ENCODE data around the gene SLC12A6. TPM values are rescaled to one million over a fixed set of nuclear protein-coding genes. Genes with fewer than 3 reads are reported as not detected.

SLC12A6 gene
- total RNA-seq, 1 donor from 2014 or later: 20.4 TPM

- Histone ChIP-seq H3K9ac (ENCODE audit: low read depth in 1 of 3, low read length in 3 of 3) (no peak overlapping the region), H3K27me3 (ENCODE audit: control insufficient read depth in 3 of 3, insufficient read depth in 3 of 3, low read length in 3 of 3) (no peaks in the 10 kb centered on the region), H3K9me3 (ENCODE audit: control insufficient read depth in 3 of 3, low read length in 3 of 3) (no peaks in the 10 kb centered on the region), H3K4me3 (ENCODE audit: low read length in 3 of 3) (no peak overlapping the region), H3K36me3 (ENCODE audit: control insufficient read depth in 3 of 3, insufficient read depth in 3 of 3, low read length in 3 of 3) (no peaks in the 10 kb centered on the region), H3K27ac (ENCODE audit: low read depth, low read length) (no peak overlapping the region), H3K4me1 (ENCODE audit: control insufficient read depth in 3 of 3, insufficient read depth in 3 of 3, low read length in 3 of 3) (no peaks in the 10 kb centered on the region)
Observed at GRCh38 chr15:34280193-34280592, 57.4 kb downstream of the SLC12A6 start.

GRCh38 chr15:34279368-34279767 is 58.2 kb downstream of the SLC12A6 start:
- Histone ChIP-seq H3K9ac (ENCODE audit: low read depth in 1 of 3, low read length in 3 of 3) (no peak overlapping the region), H3K9me3 (ENCODE audit: control insufficient read depth in 3 of 3, low read length in 3 of 3) (no peaks in the 10 kb centered on the region), H3K36me3 (ENCODE audit: control insufficient read depth in 3 of 3, insufficient read depth in 3 of 3, low read length in 3 of 3) (no peaks in the 10 kb centered on the region), H3K27me3 (ENCODE audit: control insufficient read depth in 3 of 3, insufficient read depth in 3 of 3, low read length in 3 of 3) (no peaks in the 10 kb centered on the region), H3K4me3 (ENCODE audit: low read length in 3 of 3) (no peak overlapping the region), H3K27ac (ENCODE audit: low read depth, low read length) (no peak overlapping the region), H3K4me1 (ENCODE audit: control insufficient read depth in 3 of 3, insufficient read depth in 3 of 3, low read length in 3 of 3) (no peaks in the 10 kb centered on the region)

GRCh38 chr15:34275721-34276120 is 61.9 kb downstream of the SLC12A6 start:
- Histone ChIP-seq H3K9me3 (ENCODE audit: control insufficient read depth in 3 of 3, low read length in 3 of 3) (no peaks in the 10 kb centered on the region), H3K9ac (ENCODE audit: low read depth in 1 of 3, low read length in 3 of 3) (no peak overlapping the region), H3K27ac (ENCODE audit: low read depth, low read length) (no peak overlapping the region), H3K27me3 (ENCODE audit: control insufficient read depth in 3 of 3, insufficient read depth in 3 of 3, low read length in 3 of 3) (no peaks in the 10 kb centered on the region), H3K4me1 (ENCODE audit: control insufficient read depth in 3 of 3, insufficient read depth in 3 of 3, low read length in 3 of 3) (no peaks in the 10 kb centered on the region), H3K4me3 (ENCODE audit: low read length in 3 of 3) (no peak overlapping the region), H3K36me3 (ENCODE audit: control insufficient read depth in 3 of 3, insufficient read depth in 3 of 3, low read length in 3 of 3) (no peaks in the 10 kb centered on the region)

GRCh38 chr15:34275154-34275553 is 62.4 kb downstream of the SLC12A6 start:
- Histone ChIP-seq H3K27ac (ENCODE audit: low read depth, low read length) (no peak overlapping the region), H3K4me1 (ENCODE audit: control insufficient read depth in 3 of 3, insufficient read depth in 3 of 3, low read length in 3 of 3) (no peaks in the 10 kb centered on the region), H3K9me3 (ENCODE audit: control insufficient read depth in 3 of 3, low read length in 3 of 3) (no peaks in the 10 kb centered on the region), H3K9ac (ENCODE audit: low read depth in 1 of 3, low read length in 3 of 3) (no peak overlapping the region), H3K27me3 (ENCODE audit: control insufficient read depth in 3 of 3, insufficient read depth in 3 of 3, low read length in 3 of 3) (no peaks in the 10 kb centered on the region), H3K4me3 (ENCODE audit: low read length in 3 of 3) (no peak overlapping the region), H3K36me3 (ENCODE audit: control insufficient read depth in 3 of 3, insufficient read depth in 3 of 3, low read length in 3 of 3) (no peaks in the 10 kb centered on the region)

GRCh38 chr15:34271493-34271892 is 66.1 kb downstream of the SLC12A6 start:
- H3K9me3 ChIP-seq (ENCODE audit: control insufficient read depth in 3 of 3, low read length in 3 of 3): no peaks in the 10 kb centered on the region
- H3K4me1 ChIP-seq (ENCODE audit: control insufficient read depth in 3 of 3, insufficient read depth in 3 of 3, low read length in 3 of 3): no peaks in the 10 kb centered on the region
- no peak overlapping the region for H3K9ac ChIP-seq (ENCODE audit: low read depth in 1 of 3, low read length in 3 of 3)
- H3K27ac ChIP-seq (ENCODE audit: low read depth, low read length): no peak overlapping the region
- H3K36me3 ChIP-seq (ENCODE audit: control insufficient read depth in 3 of 3, insufficient read depth in 3 of 3, low read length in 3 of 3): no peaks in the 10 kb centered on the region
- no peak overlapping the region for H3K4me3 ChIP-seq (ENCODE audit: low read length in 3 of 3)
- H3K27me3 ChIP-seq (ENCODE audit: control insufficient read depth in 3 of 3, insufficient read depth in 3 of 3, low read length in 3 of 3): no peaks in the 10 kb centered on the region

GRCh38 chr15:34266751-34267150 is 70.8 kb downstream of the SLC12A6 start:
- peaks cover 0 to 4% (median 0%) of the 10 kb centered on the region in 3 donors for H3K36me3 ChIP-seq (ENCODE audit: control insufficient read depth in 3 of 3, insufficient read depth in 3 of 3, low read length in 3 of 3)
- H3K27me3 ChIP-seq (ENCODE audit: control insufficient read depth in 3 of 3, insufficient read depth in 3 of 3, low read length in 3 of 3): no peaks in the 10 kb centered on the region
- H3K9ac ChIP-seq (ENCODE audit: low read depth in 1 of 3, low read length in 3 of 3): no peak overlapping the region
- H3K4me3 ChIP-seq (ENCODE audit: low read length in 3 of 3): no peak overlapping the region
- H3K9me3 ChIP-seq (ENCODE audit: control insufficient read depth in 3 of 3, low read length in 3 of 3): no peaks in the 10 kb centered on the region
- H3K27ac ChIP-seq (ENCODE audit: low read depth, low read length): no peak overlapping the region
- no peaks in the 10 kb centered on the region for H3K4me1 ChIP-seq (ENCODE audit: control insufficient read depth in 3 of 3, insufficient read depth in 3 of 3, low read length in 3 of 3)

GRCh38 chr15:34264076-34264475 is 73.5 kb downstream of the SLC12A6 start:
- H3K4me3 ChIP-seq (ENCODE audit: low read length in 3 of 3): no peak overlapping the region
- no peak overlapping the region for H3K27ac ChIP-seq (ENCODE audit: low read depth, low read length)
- H3K4me1 ChIP-seq (ENCODE audit: control insufficient read depth in 3 of 3, insufficient read depth in 3 of 3, low read length in 3 of 3): no peaks in the 10 kb centered on the region
- peaks cover 0 to 4% (median 0%) of the 10 kb centered on the region in 3 donors for H3K36me3 ChIP-seq (ENCODE audit: control insufficient read depth in 3 of 3, insufficient read depth in 3 of 3, low read length in 3 of 3)
- no peak overlapping the region for H3K9ac ChIP-seq (ENCODE audit: low read depth in 1 of 3, low read length in 3 of 3)
- no peaks in the 10 kb centered on the region for H3K9me3 ChIP-seq (ENCODE audit: control insufficient read depth in 3 of 3, low read length in 3 of 3)
- H3K27me3 ChIP-seq (ENCODE audit: control insufficient read depth in 3 of 3, insufficient read depth in 3 of 3, low read length in 3 of 3): no peaks in the 10 kb centered on the region

GRCh38 chr15:34262362-34262761 is 75.2 kb downstream of the SLC12A6 start:
- Histone ChIP-seq H3K36me3 (ENCODE audit: control insufficient read depth in 3 of 3, insufficient read depth in 3 of 3, low read length in 3 of 3) (peaks cover 6 to 9% (median 7%) of the 10 kb centered on the region in 3 donors), H3K27me3 (ENCODE audit: control insufficient read depth in 3 of 3, insufficient read depth in 3 of 3, low read length in 3 of 3) (no peaks in the 10 kb centered on the region), H3K4me1 (ENCODE audit: control insufficient read depth in 3 of 3, insufficient read depth in 3 of 3, low read length in 3 of 3) (no peaks in the 10 kb centered on the region), H3K27ac (ENCODE audit: low read depth, low read length) (no peak overlapping the region), H3K4me3 (ENCODE audit: low read length in 3 of 3) (no peak overlapping the region), H3K9ac (ENCODE audit: low read depth in 1 of 3, low read length in 3 of 3) (no peak overlapping the region), H3K9me3 (ENCODE audit: control insufficient read depth in 3 of 3, low read length in 3 of 3) (no peaks in the 10 kb centered on the region)

- Histone ChIP-seq H3K27me3 (ENCODE audit: control insufficient read depth in 3 of 3, insufficient read depth in 3 of 3, low read length in 3 of 3) (no peaks in the 10 kb centered on the region), H3K36me3 (ENCODE audit: control insufficient read depth in 3 of 3, insufficient read depth in 3 of 3, low read length in 3 of 3) (peaks cover 9 to 21% (median 16%) of the 10 kb centered on the region in 3 donors), H3K4me3 (ENCODE audit: low read length in 3 of 3) (no peak overlapping the region), H3K9me3 (ENCODE audit: control insufficient read depth in 3 of 3, low read length in 3 of 3) (no peaks in the 10 kb centered on the region), H3K27ac (ENCODE audit: low read depth, low read length) (no peak overlapping the region), H3K4me1 (ENCODE audit: control insufficient read depth in 3 of 3, insufficient read depth in 3 of 3, low read length in 3 of 3) (no peaks in the 10 kb centered on the region), H3K9ac (ENCODE audit: low read depth in 1 of 3, low read length in 3 of 3) (no peak overlapping the region)
Observed at GRCh38 chr15:34259566-34259965, 78.0 kb downstream of the SLC12A6 start.

- H3K27me3 ChIP-seq (ENCODE audit: control insufficient read depth in 3 of 3, insufficient read depth in 3 of 3, low read length in 3 of 3): no peaks in the 10 kb centered on the region
- H3K4me3 ChIP-seq (ENCODE audit: low read length in 3 of 3): no peak overlapping the region
- no peaks in the 10 kb centered on the region for H3K9me3 ChIP-seq (ENCODE audit: control insufficient read depth in 3 of 3, low read length in 3 of 3)
- no peaks in the 10 kb centered on the region for H3K4me1 ChIP-seq (ENCODE audit: control insufficient read depth in 3 of 3, insufficient read depth in 3 of 3, low read length in 3 of 3)
- no peak overlapping the region for H3K9ac ChIP-seq (ENCODE audit: low read depth in 1 of 3, low read length in 3 of 3)
- H3K27ac ChIP-seq (ENCODE audit: low read depth, low read length): no peak overlapping the region
- H3K36me3 ChIP-seq (ENCODE audit: control insufficient read depth in 3 of 3, insufficient read depth in 3 of 3, low read length in 3 of 3): peaks cover 15 to 34% (median 30%) of the 10 kb centered on the region in 3 donors
Observed at GRCh38 chr15:34258151-34258550, 79.4 kb downstream of the SLC12A6 start.

GRCh38 chr15:34252545-34252944 is 85.0 kb downstream of the SLC12A6 start:
- Histone ChIP-seq H3K27me3 (ENCODE audit: control insufficient read depth in 3 of 3, insufficient read depth in 3 of 3, low read length in 3 of 3) (no peaks in the 10 kb centered on the region), H3K27ac (ENCODE audit: low read depth, low read length) (no peak overlapping the region), H3K4me1 (ENCODE audit: control insufficient read depth in 3 of 3, insufficient read depth in 3 of 3, low read length in 3 of 3) (no peaks in the 10 kb centered on the region), H3K4me3 (ENCODE audit: low read length in 3 of 3) (no peak overlapping the region), H3K9me3 (ENCODE audit: control insufficient read depth in 3 of 3, low read length in 3 of 3) (no peaks in the 10 kb centered on the region), H3K9ac (ENCODE audit: low read depth in 1 of 3, low read length in 3 of 3) (no peak overlapping the region), H3K36me3 (ENCODE audit: control insufficient read depth in 3 of 3, insufficient read depth in 3 of 3, low read length in 3 of 3) (peaks cover 19 to 66% (median 62%) of the 10 kb centered on the region in 3 donors)
